HepG2 (cell line): ENCODE data around the gene ARHGEF4. TPM values are rescaled to one million over a fixed set of nuclear protein-coding genes. Genes with fewer than 3 reads are reported as not detected.

Experiments
- ATAC-seq: fragments of 200-7000 bp; cut with Tn5 transposase; 3 replicates; pipeline ENCODE4 v1.9.1; 2020; ENCODE audit warnings: mild to moderate bottlenecking, moderate library complexity
- BruUV-seq: library from RNA; stranded (reverse); fragments of 400-500 nt; replicated peaks from 2 replicates; lab custom pipeline; 2021; lab: Mats Ljungman, UMichigan
- CTCF ChIA-PET: fragments of 300-600 bp; formaldehyde crosslinking; extraction: SDS; loops from one replicate; lab custom pipeline; 2021; ENCODE audit warnings: low total read pairs, inconsistent platforms, low intra/inter-chr PET ratio; lab: Yijun Ruan, JAX
- POLR2A ChIA-PET: fragments of 350-600 bp; sonication (Branson Sonifier 250); formaldehyde crosslinking; loops from one replicate; lab custom pipeline; 2020; ENCODE audit warnings: antibody characterized with exemption, inconsistent platforms; lab: Yijun Ruan, JAX
- DNase-seq: peaks from one replicate; pipeline ENCODE4 v3.0.0-alpha.2; 2015; ENCODE audit warnings: low spot score
- FAIRE-seq: peaks from 3 replicates; lab custom pipeline; 2011; peaks lifted over from hg19 to GRCh38; lab: Jason Lieb, UNC
- H2AFZ ChIP-seq: one replicate; pipeline ENCODE4 v1.6.1; 2011; ENCODE audit warnings: low read length, inconsistent platforms
- H3K27ac ChIP-seq: fragments of 300-600 bp; 3 replicates; pipeline ENCODE4 v1.8.0; 2011; ENCODE audit warnings: mixed run types, mild to moderate bottlenecking, mixed read lengths, low read length, inconsistent platforms; ENCODE audit not compliant: insufficient read depth; ENCODE audit errors: extremely low read length
- H3K27me3 ChIP-seq, 2 experiments: fragments of 200-600 bp in 1 of 2; 2 replicates in 1 of 2; 3 replicates in 1 of 2; pipeline versions ENCODE4 v1.6.0 to v1.8.0; 2011; ENCODE audit warnings: low read length in 2 of 2, mild to moderate bottlenecking in 2 of 2, moderate library complexity in 2 of 2, inconsistent platforms in 1 of 2; ENCODE audit not compliant: insufficient read depth in 2 of 2, control insufficient read depth in 1 of 2
- H3K36me3 ChIP-seq, 2 experiments: fragments of 200-600 bp in 1 of 2; replicated peaks in 1 of 2; 2 replicates in 1 of 2; 3 replicates in 1 of 2; pipeline versions ENCODE4 v1.5.1 to v1.8.0; 2011; ENCODE audit warnings: low read length in 2 of 2, inconsistent platforms in 1 of 2; ENCODE audit not compliant: insufficient read depth in 2 of 2, control insufficient read depth in 1 of 2
- H3K4me1 ChIP-seq: 2 replicates; pipeline ENCODE4 v1.5.1; 2012; ENCODE audit warnings: low read length, inconsistent platforms; ENCODE audit not compliant: insufficient read depth
- H3K4me2 ChIP-seq: 2 replicates; pipeline ENCODE4 v1.6.0; 2011; ENCODE audit warnings: low read depth, low read length, inconsistent platforms
- H3K4me3 ChIP-seq, 3 experiments: fragments of 200-600 bp in 1 of 3; sonication (generic), shearing (Covaris generic) in 1 of 3; replicated peaks in 1 of 3; 2 replicates each; pipeline ENCODE4 v1.5.1; 2011 to 2016; ENCODE audit warnings: low read length in 3 of 3, inconsistent platforms in 2 of 3, low read depth in 2 of 3, mild to moderate bottlenecking in 2 of 3, control low read depth in 1 of 3, mixed read lengths in 1 of 3; ENCODE audit not compliant: insufficient read depth in 1 of 3
- H3K79me2 ChIP-seq: one replicate; pipeline ENCODE4 v1.6.1; 2011; ENCODE audit warnings: low read length, inconsistent platforms; ENCODE audit not compliant: insufficient read depth
- H3K9ac ChIP-seq: 2 replicates; pipeline ENCODE4 v1.6.0; 2011; ENCODE audit warnings: mild to moderate bottlenecking, low read depth, low read length, inconsistent platforms; ENCODE audit not compliant: insufficient read depth
- H3K9me3 ChIP-seq: 2 replicates; pipeline ENCODE4 v1.5.1; 2012; ENCODE audit warnings: mild to moderate bottlenecking, low read length
- H4K20me1 ChIP-seq: 2 replicates; pipeline ENCODE4 v1.6.0; 2011; ENCODE audit warnings: inconsistent platforms, mild to moderate bottlenecking, low read length, moderate library complexity; ENCODE audit not compliant: insufficient read depth
- DMAP1 ChIP-seq: IDR thresholded peaks from 2 replicates; pipeline ENCODE4 v1.6.1; 2016
- GATA4 ChIP-seq: sonication (generic); IDR thresholded peaks from 2 replicates; pipeline ENCODE4 v1.6.1; 2016; ENCODE audit warnings: antibody characterized with exemption, low read depth, borderline replicate concordance
- MAX ChIP-seq: IDR thresholded peaks from 2 replicates; pipeline ENCODE4 v1.6.1; 2012; ENCODE audit warnings: inconsistent platforms
- MYC ChIP-seq: sonication (generic); formaldehyde crosslinking; IDR thresholded peaks from 2 replicates; pipeline ENCODE4 v1.9.0; 2021; ENCODE audit warnings: missing genetic modification reagents, borderline replicate concordance
- PHF21A ChIP-seq: sonication (generic); formaldehyde crosslinking; IDR thresholded peaks from 2 replicates; pipeline ENCODE4 v1.5.0; 2020; ENCODE audit warnings: mild to moderate bottlenecking, missing genetic modification reagents
- POGZ ChIP-seq: sonication (generic); formaldehyde crosslinking; IDR thresholded peaks from 2 replicates; pipeline ENCODE4 v1.4.0; 2020; ENCODE audit warnings: mild to moderate bottlenecking, missing genetic modification reagents
- ZBTB21 ChIP-seq: sonication (generic); formaldehyde crosslinking; IDR thresholded peaks from 2 replicates; pipeline ENCODE4 v1.4.0; 2020; ENCODE audit warnings: missing genetic modification reagents
- ZNF337 ChIP-seq: sonication (generic); formaldehyde crosslinking; IDR thresholded peaks from 2 replicates; pipeline ENCODE4 v1.5.1; 2020; ENCODE audit warnings: missing genetic modification reagents, low read depth, mild to moderate bottlenecking, borderline replicate concordance
- ZNF484 ChIP-seq: sonication (generic); formaldehyde crosslinking; IDR thresholded peaks from 2 replicates; pipeline ENCODE4 v1.5.1; 2020; ENCODE audit warnings: mild to moderate bottlenecking, low read depth, missing genetic modification reagents, borderline replicate concordance
- ZNF503 ChIP-seq: sonication (generic); formaldehyde crosslinking; IDR thresholded peaks from 2 replicates; pipeline ENCODE4 v1.4.0; 2020; ENCODE audit warnings: missing genetic modification reagents
- ZNF570 ChIP-seq: sonication (generic); formaldehyde crosslinking; IDR thresholded peaks from 2 replicates; pipeline ENCODE4 v1.4.0; 2020; ENCODE audit warnings: mild to moderate bottlenecking, missing genetic modification reagents, borderline replicate concordance
- ZNF740 ChIP-seq: sonication (generic); formaldehyde crosslinking; IDR thresholded peaks from 2 replicates; pipeline ENCODE4 v1.4.0; 2020; ENCODE audit warnings: missing genetic modification reagents
- WGBS: methylation state at CpG from one replicate; pipeline ENCODE4 v1.1.6; 2017; ENCODE audit warnings: low lambda C conversion rate; 5-methylcytosine and 5-hydroxymethylcytosine counted together
- in situ Hi-C: cut with HindIII; loops from 2 replicates; pipeline ENCODE4 v1.10.0; 2017; ENCODE audit warnings: low pct_unique_long_range_greater_than_20kb; ENCODE audit not compliant: extremely low pct_ligation_motif_present
- intact Hi-C: fragments of 100-400 bp; cut with micrococcal nuclease; formaldehyde crosslinking; loops from one replicate; pipeline ENCODE4 v1.10.0; 2022; ENCODE audit not compliant: unreplicated experiment
- polyA plus RNA-seq, 8 experiments: library from polyadenylated mRNA; depleted of rRNA in 3 of 8; stranded (reverse) in 7 of 8; unstranded in 1 of 8; fragments of >200 nt; fragmentation: Illumina TruSeq in 4 of 8; extraction: Trizol in 4 of 8; gene quantifications; 2 replicates each; pipeline versions ENCODE4 v1.2.1 to v1.2.3, GENCODE V29; 2011 to 2016; ENCODE audit warnings: low read depth in 4 of 8, missing spikeins in 1 of 8, mixed read lengths in 1 of 8; ENCODE audit not compliant: insufficient read depth in 1 of 8
- total RNA-seq, 5 experiments: library from RNA; depleted of rRNA; stranded (reverse); fragments of >200 nt; fragmentation: Illumina TruSeq; extraction: Trizol; gene quantifications; 2 replicates each; pipeline ENCODE4 v1.2.3, GENCODE V29; 2016; ENCODE audit warnings: low read depth in 1 of 5
- TF ChIP-seq, protein P1 (sequence below): sonication (generic); formaldehyde crosslinking; IDR thresholded peaks from 2 replicates; pipeline ENCODE4 v1.4.0; 2020; ENCODE audit warnings: missing genetic modification reagents
- TF ChIP-seq, protein P2 (sequence below): sonication (generic); formaldehyde crosslinking; IDR thresholded peaks from 2 replicates; pipeline ENCODE4 v1.9.0; 2021; ENCODE audit warnings: missing genetic modification reagents, borderline replicate concordance

The ARHGEF4 gene
- total and polyA plus RNA-seq, 2 of the 13 experiments (the other 11 are each of a cell fraction or from before 2014, with no cell fraction given): 0.11 to 0.13 TPM

- H3K9ac ChIP-seq: no peak overlapping the region
- ATAC-seq (no peak), DNase-seq (no peak), FAIRE-seq (no peak)
- H3K36me3 ChIP-seq: no peaks in the 10 kb centered on the region
- no peak overlapping the region for H3K4me3 ChIP-seq
- H3K27me3 ChIP-seq: peaks cover 15 to 55% of the 10 kb centered on the region in 2 experiments
- no peaks in the 10 kb centered on the region for H3K9me3 ChIP-seq
- H3K4me2 ChIP-seq: no peak overlapping the region
- in situ Hi-C loops (no loop called here), intact Hi-C loops (no loop called here)
- POLR2A ChIA-PET: no interaction called here
- no peaks in the 10 kb centered on the region for H4K20me1 ChIP-seq
- no peak overlapping the region for H3K27ac ChIP-seq
- 4% methylated on average over 6 of the region's 6 CpGs for WGBS
- BruUV-seq: no TSS peak
- TF ChIP-seq ZNF484 (CRISPR knock-in tag) (no peak), MYC (CRISPR knock-in tag) (no peak), PHF21A (CRISPR knock-in tag) (no peak), DMAP1 (CRISPR knock-in tag) (no peak), ZNF337 (CRISPR knock-in tag) (no peak), ZNF503 (no peak), ZNF740 (CRISPR knock-in tag) (no peak), GATA4 (no peak), ZNF570 (no peak), ZBTB21 (CRISPR knock-in tag) (no peak), POGZ (CRISPR knock-in tag) (no peak), MAX (no peak)
- TF ChIP-seq, protein P1, sequence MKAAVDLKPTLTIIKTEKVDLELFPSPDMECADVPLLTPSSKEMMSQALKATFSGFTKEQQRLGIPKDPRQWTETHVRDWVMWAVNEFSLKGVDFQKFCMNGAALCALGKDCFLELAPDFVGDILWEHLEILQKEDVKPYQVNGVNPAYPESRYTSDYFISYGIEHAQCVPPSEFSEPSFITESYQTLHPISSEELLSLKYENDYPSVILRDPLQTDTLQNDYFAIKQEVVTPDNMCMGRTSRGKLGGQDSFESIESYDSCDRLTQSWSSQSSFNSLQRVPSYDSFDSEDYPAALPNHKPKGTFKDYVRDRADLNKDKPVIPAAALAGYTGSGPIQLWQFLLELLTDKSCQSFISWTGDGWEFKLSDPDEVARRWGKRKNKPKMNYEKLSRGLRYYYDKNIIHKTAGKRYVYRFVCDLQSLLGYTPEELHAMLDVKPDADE (CRISPR knock-in tag): no peak
- TF ChIP-seq, protein P2, sequence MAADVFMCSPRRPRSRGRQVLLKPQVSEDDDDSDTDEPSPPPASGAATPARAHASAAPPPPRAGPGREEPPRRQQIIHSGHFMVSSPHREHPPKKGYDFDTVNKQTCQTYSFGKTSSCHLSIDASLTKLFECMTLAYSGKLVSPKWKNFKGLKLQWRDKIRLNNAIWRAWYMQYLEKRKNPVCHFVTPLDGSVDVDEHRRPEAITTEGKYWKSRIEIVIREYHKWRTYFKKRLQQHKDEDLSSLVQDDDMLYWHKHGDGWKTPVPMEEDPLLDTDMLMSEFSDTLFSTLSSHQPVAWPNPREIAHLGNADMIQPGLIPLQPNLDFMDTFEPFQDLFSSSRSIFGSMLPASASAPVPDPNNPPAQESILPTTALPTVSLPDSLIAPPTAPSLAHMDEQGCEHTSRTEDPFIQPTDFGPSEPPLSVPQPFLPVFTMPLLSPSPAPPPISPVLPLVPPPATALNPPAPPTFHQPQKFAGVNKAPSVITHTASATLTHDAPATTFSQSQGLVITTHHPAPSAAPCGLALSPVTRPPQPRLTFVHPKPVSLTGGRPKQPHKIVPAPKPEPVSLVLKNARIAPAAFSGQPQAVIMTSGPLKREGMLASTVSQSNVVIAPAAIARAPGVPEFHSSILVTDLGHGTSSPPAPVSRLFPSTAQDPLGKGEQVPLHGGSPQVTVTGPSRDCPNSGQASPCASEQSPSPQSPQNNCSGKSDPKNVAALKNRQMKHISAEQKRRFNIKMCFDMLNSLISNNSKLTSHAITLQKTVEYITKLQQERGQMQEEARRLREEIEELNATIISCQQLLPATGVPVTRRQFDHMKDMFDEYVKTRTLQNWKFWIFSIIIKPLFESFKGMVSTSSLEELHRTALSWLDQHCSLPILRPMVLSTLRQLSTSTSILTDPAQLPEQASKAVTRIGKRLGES (CRISPR knock-in tag): no peak
- no peaks in the 10 kb centered on the region for H3K79me2 ChIP-seq
- H3K4me1 ChIP-seq: 0 out of 2 replicates have a peak, but pooled peaks cover 5% of the 10 kb centered on the region
- H2AFZ ChIP-seq: no peak overlapping the region
- CTCF ChIA-PET: no interaction called here
Measured at GRCh38 chr2:131036269-131036668, 199.6 kb downstream of the ARHGEF4 start.
